BJ (cell line): ENCODE data around the gene NHS. TPM values are rescaled to one million over a fixed set of nuclear protein-coding genes. Genes with fewer than 3 reads are reported as not detected.

ENCODE experiments used
- CTCF ChIA-PET: fragments of 350-600 bp; formaldehyde crosslinking; extraction: SDS; loops from one replicate; lab custom pipeline; 2021; ENCODE audit warnings: antibody characterized with exemption, inconsistent platforms; lab: Yijun Ruan, JAX
- POLR2A ChIA-PET: fragments of 300-600 bp; sonication (Branson Sonifier 250); formaldehyde crosslinking; extraction: SDS; loops from one replicate; lab custom pipeline; 2021; ENCODE audit warnings: antibody characterized with exemption; lab: Charles Lee
- DNase-seq: peaks from one replicate; pipeline ENCODE4 v3.0.0-alpha.2; 2011; ENCODE audit warnings: low read depth
- H3K27me3 ChIP-seq: 2 replicates; pipeline ENCODE4 v1.6.0; 2011; ENCODE audit warnings: low read length; ENCODE audit not compliant: control insufficient read depth, insufficient read depth
- H3K36me3 ChIP-seq: 2 replicates; pipeline ENCODE4 v1.5.1; 2011; ENCODE audit warnings: low read length; ENCODE audit not compliant: control insufficient read depth, insufficient read depth
- H3K4me3 ChIP-seq: 2 replicates; pipeline ENCODE4 v1.5.1; 2011; ENCODE audit warnings: low read depth, mild to moderate bottlenecking, control low read depth, low read length
- CTCF ChIP-seq: IDR thresholded peaks from 2 replicates; pipeline ENCODE4 v1.5.1; 2011; ENCODE audit warnings: low read depth, mild to moderate bottlenecking, control low read depth, inconsistent platforms, low read length, moderate library complexity; ENCODE audit not compliant: insufficient read depth
- polyA plus RNA-seq: library from polyadenylated mRNA; depleted of rRNA; stranded (reverse); fragments of >200 nt; gene quantifications from 2 replicates; pipeline ENCODE4 v1.2.3, GENCODE V29; 2011

NHS gene
- polyA plus RNA-seq, 1 experiment = 2.2 TPM

GRCh38 chrX:17617806-17618205 lies 242.8 kb downstream of the NHS start:
- ChIA-PET POLR2A (no interaction called here), CTCF (no interaction called here)
- H3K36me3 ChIP-seq = no peaks in the 10 kb centered on the region
- no peak for DNase-seq
- TF ChIP-seq CTCF = no peak
- H3K27me3 ChIP-seq = no peaks in the 10 kb centered on the region
- H3K4me3 ChIP-seq = no peak overlapping the region

- CTCF ChIA-PET = no interaction called here
Observed at GRCh38 chrX:17621566-17622270, 246.7 kb downstream of the NHS start.

GRCh38 chrX:17622331-17622730 lies 247.3 kb downstream of the NHS start:
- Histone ChIP-seq H3K36me3 (no peaks in the 10 kb centered on the region), H3K27me3 (no peaks in the 10 kb centered on the region), H3K4me3 (no peak overlapping the region)
- TF ChIP-seq CTCF = no peak
- POLR2A ChIA-PET = no interaction called here
- CTCF ChIA-PET = no interaction called here
- no peak for DNase-seq

More at GRCh38 chrX:17621566-17622270, 246.7 kb downstream of the NHS start:
- no peak overlapping the region for H3K4me3 ChIP-seq
- H3K36me3 ChIP-seq = no peaks in the 10 kb centered on the region
- POLR2A ChIA-PET = no interaction called here
- DNase-seq = no peak
- H3K27me3 ChIP-seq = no peaks in the 10 kb centered on the region
- no peak for TF ChIP-seq CTCF

- CTCF ChIA-PET = no interaction called here
- Histone ChIP-seq H3K4me3 (no peak overlapping the region), H3K27me3 (no peaks in the 10 kb centered on the region), H3K36me3 (no peaks in the 10 kb centered on the region)
- POLR2A ChIA-PET = no interaction called here
- no peak for DNase-seq
- TF ChIP-seq CTCF = no peak
Observed at GRCh38 chrX:17623750-17624149, 248.8 kb downstream of the NHS start.

GRCh38 chrX:17627026-17627425 lies 252.0 kb downstream of the NHS start:
- CTCF ChIA-PET = no interaction called here

More at GRCh38 chrX:17627026-17627425, 252.0 kb downstream of the NHS start:
- no peak overlapping the region for H3K4me3 ChIP-seq
- POLR2A ChIA-PET = no interaction called here
- no peak for TF ChIP-seq CTCF
- DNase-seq = no peak
- no peaks in the 10 kb centered on the region for H3K36me3 ChIP-seq
- no peaks in the 10 kb centered on the region for H3K27me3 ChIP-seq
